HepG2 (cell line): ENCODE results near the gene AFAP1L2. TPM values are rescaled to one million over a fixed set of nuclear protein-coding genes. Genes with fewer than 3 reads are reported as not detected.

Source experiments
- ATAC-seq: fragments of 200-7000 bp; cut with Tn5 transposase; 3 replicates; pipeline ENCODE4 v1.9.1; 2020; ENCODE audit warnings: mild to moderate bottlenecking, moderate library complexity
- BruUV-seq: library from RNA; stranded (reverse); fragments of 400-500 nt; replicated peaks from 2 replicates; lab custom pipeline; 2021; lab: Mats Ljungman, UMichigan
- CTCF ChIA-PET: fragments of 300-600 bp; formaldehyde crosslinking; extraction: SDS; loops from one replicate; lab custom pipeline; 2021; ENCODE audit warnings: low total read pairs, inconsistent platforms, low intra/inter-chr PET ratio; lab: Yijun Ruan, JAX
- POLR2A ChIA-PET: fragments of 350-600 bp; sonication (Branson Sonifier 250); formaldehyde crosslinking; loops from one replicate; lab custom pipeline; 2020; ENCODE audit warnings: antibody characterized with exemption, inconsistent platforms; lab: Yijun Ruan, JAX
- DNase-seq: peaks from one replicate; pipeline ENCODE4 v3.0.0-alpha.2; 2015; ENCODE audit warnings: low spot score
- FAIRE-seq: peaks from 3 replicates; lab custom pipeline; 2011; peaks lifted over from hg19 to GRCh38; lab: Jason Lieb, UNC
- H2AFZ ChIP-seq: one replicate; pipeline ENCODE4 v1.6.1; 2011; ENCODE audit warnings: low read length, inconsistent platforms
- H3K27ac ChIP-seq: fragments of 300-600 bp; 3 replicates; pipeline ENCODE4 v1.8.0; 2011; ENCODE audit warnings: mixed run types, mild to moderate bottlenecking, mixed read lengths, low read length, inconsistent platforms; ENCODE audit not compliant: insufficient read depth; ENCODE audit errors: extremely low read length
- H3K27me3 ChIP-seq, 2 experiments: fragments of 200-600 bp in 1 of 2; 2 replicates in 1 of 2; 3 replicates in 1 of 2; pipeline versions ENCODE4 v1.6.0 to v1.8.0; 2011; ENCODE audit warnings: low read length in 2 of 2, mild to moderate bottlenecking in 2 of 2, moderate library complexity in 2 of 2, inconsistent platforms in 1 of 2; ENCODE audit not compliant: insufficient read depth in 2 of 2, control insufficient read depth in 1 of 2
- H3K36me3 ChIP-seq, 2 experiments: fragments of 200-600 bp in 1 of 2; replicated peaks in 1 of 2; 2 replicates in 1 of 2; 3 replicates in 1 of 2; pipeline versions ENCODE4 v1.5.1 to v1.8.0; 2011; ENCODE audit warnings: low read length in 2 of 2, inconsistent platforms in 1 of 2; ENCODE audit not compliant: insufficient read depth in 2 of 2, control insufficient read depth in 1 of 2
- H3K4me1 ChIP-seq: 2 replicates; pipeline ENCODE4 v1.5.1; 2012; ENCODE audit warnings: low read length, inconsistent platforms; ENCODE audit not compliant: insufficient read depth
- H3K4me2 ChIP-seq: 2 replicates; pipeline ENCODE4 v1.6.0; 2011; ENCODE audit warnings: low read depth, low read length, inconsistent platforms
- H3K4me3 ChIP-seq, 3 experiments: fragments of 200-600 bp in 1 of 3; sonication (generic), shearing (Covaris generic) in 1 of 3; replicated peaks in 1 of 3; 2 replicates each; pipeline ENCODE4 v1.5.1; 2011 to 2016; ENCODE audit warnings: low read length in 3 of 3, inconsistent platforms in 2 of 3, low read depth in 2 of 3, mild to moderate bottlenecking in 2 of 3, control low read depth in 1 of 3, mixed read lengths in 1 of 3; ENCODE audit not compliant: insufficient read depth in 1 of 3
- H3K79me2 ChIP-seq: one replicate; pipeline ENCODE4 v1.6.1; 2011; ENCODE audit warnings: low read length, inconsistent platforms; ENCODE audit not compliant: insufficient read depth
- H3K9ac ChIP-seq: 2 replicates; pipeline ENCODE4 v1.6.0; 2011; ENCODE audit warnings: mild to moderate bottlenecking, low read depth, low read length, inconsistent platforms; ENCODE audit not compliant: insufficient read depth
- H3K9me3 ChIP-seq: 2 replicates; pipeline ENCODE4 v1.5.1; 2012; ENCODE audit warnings: mild to moderate bottlenecking, low read length
- H4K20me1 ChIP-seq: 2 replicates; pipeline ENCODE4 v1.6.0; 2011; ENCODE audit warnings: inconsistent platforms, mild to moderate bottlenecking, low read length, moderate library complexity; ENCODE audit not compliant: insufficient read depth
- ARNT ChIP-seq: fragments of 450-650 bp; IDR thresholded peaks from 2 replicates; pipeline ENCODE4 v1.6.1; 2017
- CSRNP2 ChIP-seq: sonication (generic); formaldehyde crosslinking; conservative IDR thresholded peaks from 2 replicates; pipeline ENCODE4 v1.8.0; 2022; ENCODE audit warnings: low read depth, missing genetic modification reagents
- FOXP4 ChIP-seq: sonication (generic); formaldehyde crosslinking; IDR thresholded peaks from 2 replicates; pipeline ENCODE4 v1.4.0; 2020; ENCODE audit warnings: missing genetic modification reagents
- GMEB1 ChIP-seq: sonication (generic); formaldehyde crosslinking; IDR thresholded peaks from 2 replicates; pipeline ENCODE4 v1.5.1; 2020; ENCODE audit warnings: missing genetic modification reagents, mild to moderate bottlenecking, borderline replicate concordance
- HOXA5 ChIP-seq: sonication (generic); formaldehyde crosslinking; IDR thresholded peaks from 2 replicates; pipeline ENCODE4 v1.4.0; 2020; ENCODE audit warnings: missing genetic modification reagents
- NRL ChIP-seq: sonication (generic); formaldehyde crosslinking; IDR thresholded peaks from 2 replicates; pipeline ENCODE4 v1.5.0; 2020; ENCODE audit warnings: missing genetic modification reagents, mild to moderate bottlenecking, moderate library complexity, borderline replicate concordance
- SALL2 ChIP-seq: sonication (generic); formaldehyde crosslinking; IDR thresholded peaks from 2 replicates; pipeline ENCODE4 v1.8.1; 2023; ENCODE audit warnings: mild to moderate bottlenecking, missing genetic modification reagents, inconsistent platforms
- SMYD3 ChIP-seq: sonication (generic); formaldehyde crosslinking; IDR thresholded peaks from 2 replicates; pipeline ENCODE4 v1.8.1; 2023; ENCODE audit warnings: mild to moderate bottlenecking, missing genetic modification reagents
- SNAPC2 ChIP-seq: sonication (generic); formaldehyde crosslinking; IDR thresholded peaks from 2 replicates; pipeline ENCODE4 v1.8.1; 2022; ENCODE audit warnings: mild to moderate bottlenecking, missing genetic modification reagents
- TMF1 ChIP-seq: sonication (generic); formaldehyde crosslinking; IDR thresholded peaks from 2 replicates; pipeline ENCODE4 v1.8.1; 2022; ENCODE audit warnings: low read depth, missing genetic modification reagents
- ZFYVE20 ChIP-seq: sonication (generic); formaldehyde crosslinking; IDR thresholded peaks from 2 replicates; pipeline ENCODE4 v1.8.0; 2023; ENCODE audit warnings: low read depth, mild to moderate bottlenecking, moderate library complexity, missing genetic modification reagents, borderline replicate concordance
- ZNF3 ChIP-seq: IDR thresholded peaks from 2 replicates; pipeline ENCODE4 v1.7.0; 2017; ENCODE audit warnings: inconsistent platforms
- ZNF33A ChIP-seq: sonication (generic); formaldehyde crosslinking; IDR thresholded peaks from 2 replicates; pipeline ENCODE4 v1.5.1; 2020; ENCODE audit warnings: missing genetic modification reagents, mild to moderate bottlenecking, moderate library complexity, borderline replicate concordance
- ZNF615 ChIP-seq: sonication (generic); formaldehyde crosslinking; IDR thresholded peaks from 2 replicates; pipeline ENCODE4 v1.5.0; 2020; ENCODE audit warnings: mild to moderate bottlenecking, missing genetic modification reagents, borderline replicate concordance
- ZNF672 ChIP-seq: sonication (generic); formaldehyde crosslinking; IDR thresholded peaks from 2 replicates; pipeline ENCODE4 v1.8.1; 2022; ENCODE audit warnings: missing genetic modification reagents
- ZNF772 ChIP-seq: sonication (generic); formaldehyde crosslinking; IDR thresholded peaks from 2 replicates; pipeline ENCODE4 v1.5.0; 2020; ENCODE audit warnings: mild to moderate bottlenecking, missing genetic modification reagents
- ZNF776 ChIP-seq: sonication (generic); formaldehyde crosslinking; IDR thresholded peaks from 2 replicates; pipeline ENCODE4 v1.4.0; 2020; ENCODE audit warnings: mild to moderate bottlenecking, missing genetic modification reagents
- ZUFSP ChIP-seq: sonication (generic); formaldehyde crosslinking; IDR thresholded peaks from 2 replicates; pipeline ENCODE4 v1.9.0; 2021; ENCODE audit warnings: missing genetic modification reagents, mild to moderate bottlenecking, borderline replicate concordance
- WGBS: methylation state at CpG from one replicate; pipeline ENCODE4 v1.1.6; 2017; ENCODE audit warnings: low lambda C conversion rate; 5-methylcytosine and 5-hydroxymethylcytosine counted together
- in situ Hi-C: cut with HindIII; loops from 2 replicates; pipeline ENCODE4 v1.10.0; 2017; ENCODE audit warnings: low pct_unique_long_range_greater_than_20kb; ENCODE audit not compliant: extremely low pct_ligation_motif_present
- intact Hi-C: fragments of 100-400 bp; cut with micrococcal nuclease; formaldehyde crosslinking; loops from one replicate; pipeline ENCODE4 v1.10.0; 2022; ENCODE audit not compliant: unreplicated experiment
- polyA plus RNA-seq, 8 experiments: library from polyadenylated mRNA; depleted of rRNA in 3 of 8; stranded (reverse) in 7 of 8; unstranded in 1 of 8; fragments of >200 nt; fragmentation: Illumina TruSeq in 4 of 8; extraction: Trizol in 4 of 8; gene quantifications; 2 replicates each; pipeline versions ENCODE4 v1.2.1 to v1.2.3, GENCODE V29; 2011 to 2016; ENCODE audit warnings: low read depth in 4 of 8, missing spikeins in 1 of 8, mixed read lengths in 1 of 8; ENCODE audit not compliant: insufficient read depth in 1 of 8
- total RNA-seq, 5 experiments: library from RNA; depleted of rRNA; stranded (reverse); fragments of >200 nt; fragmentation: Illumina TruSeq; extraction: Trizol; gene quantifications; 2 replicates each; pipeline ENCODE4 v1.2.3, GENCODE V29; 2016; ENCODE audit warnings: low read depth in 1 of 5

The AFAP1L2 gene
- total and polyA plus RNA-seq, 2 of the 13 experiments (the other 11 are each of a cell fraction or from before 2014, with no cell fraction given): not detected

GRCh38 chr10:114284346-114285071, 119.8 kb downstream of the AFAP1L2 start:
- Histone ChIP-seq H2AFZ (no peak overlapping the region), H3K9ac (no peak overlapping the region), H3K4me3 (no peak overlapping the region), H3K36me3 (no peaks in the 10 kb centered on the region), H3K4me2 (no peak overlapping the region), H3K4me1 (no peaks in the 10 kb centered on the region), H3K27ac (no peak overlapping the region), H4K20me1 (no peaks in the 10 kb centered on the region), H3K27me3 (peaks cover 1 to 41% of the 10 kb centered on the region in 2 experiments; a peak in 4 of 5 replicates), H3K79me2 (no peaks in the 10 kb centered on the region), H3K9me3 (no peaks in the 10 kb centered on the region)
- 50% methylated on average over 4 of the region's 13 CpGs for WGBS
- in situ Hi-C loops (no loop called here), intact Hi-C loops (no loop called here)
- ChIA-PET POLR2A (no interaction called here), CTCF (no interaction called here)
- FAIRE-seq (no peak), DNase-seq (no peak), ATAC-seq (no peak)
- no TSS peak for BruUV-seq
- TF ChIP-seq TMF1 (no peak), ZNF615 (CRISPR knock-in tag) (no peak), CSRNP2 (CRISPR knock-in tag) (no peak), SNAPC2 (no peak), ZNF33A (no peak), SMYD3 (CRISPR knock-in tag) (no peak), NRL (CRISPR knock-in tag) (no peak), SALL2 (CRISPR knock-in tag) (no peak), ZNF772 (no peak), FOXP4 (CRISPR knock-in tag) (no peak), ZFYVE20 (CRISPR knock-in tag) (no peak), ZNF776 (CRISPR knock-in tag) (no peak), ZNF672 (CRISPR knock-in tag) (no peak), ZUFSP (CRISPR knock-in tag) (no peak), HOXA5 (no peak), ARNT (no peak), ZNF3 (no peak), GMEB1 (CRISPR knock-in tag) (no peak)
